RCC 7860 (cell line): ENCODE data around the gene BICRAL.
"Not testable (repeated sequence)": the region's sequence is repeated elsewhere in the genome, so short reads cannot be mapped to it uniquely, and the experiment has no call there.

Experiments used
- DNase-seq: peaks from one replicate; pipeline ENCODE4 v3.0.0-alpha.2; 2015; ENCODE audit warnings: low spot score
- FAIRE-seq: peaks from 2 replicates; lab custom pipeline; 2012; peaks lifted over from hg19 to GRCh38; lab: Jason Lieb, UNC

BICRAL gene

GRCh38 chr6:42834056-42834455 lies 52.2 kb downstream of the BICRAL start:
- FAIRE-seq (no peak), DNase-seq (no peak)

GRCh38 chr6:42841844-42842584 lies 60.2 kb downstream of the BICRAL start:
- FAIRE-seq: no peak

GRCh38 chr6:42845327-42845694 lies 63.5 kb downstream of the BICRAL start:
- FAIRE-seq: no peak
- DNase-seq: no peak

More at GRCh38 chr6:42841844-42842584, 60.2 kb downstream of the BICRAL start:
- no peak for DNase-seq

- FAIRE-seq (no peak), DNase-seq (no peak)
Observed at GRCh38 chr6:42846505-42846904, 64.7 kb downstream of the BICRAL start.

- DNase-seq (no peak), FAIRE-seq (no peak)
Observed at GRCh38 chr6:42848700-42849099, 66.8 kb downstream of the BICRAL start.

- DNase-seq (no peak), FAIRE-seq (no peak)
Observed at GRCh38 chr6:42851599-42851998, 69.7 kb downstream of the BICRAL start.

- FAIRE-seq (no peak), DNase-seq (no peak)
Observed at GRCh38 chr6:42860036-42860435, 78.2 kb downstream of the BICRAL start.

- FAIRE-seq: no peak
- no peak for DNase-seq
Observed at GRCh38 chr6:42860481-42860880, 78.6 kb downstream of the BICRAL start.

- FAIRE-seq (no peak), DNase-seq (no peak)
Observed at GRCh38 chr6:42864602-42865001, 82.8 kb downstream of the BICRAL start.

- FAIRE-seq (no peak), DNase-seq (no peak)
Observed at GRCh38 chr6:42870145-42870936, 88.5 kb downstream of the BICRAL start.

GRCh38 chr6:42871711-42872110 lies 89.9 kb downstream of the BICRAL start:
- no peak for DNase-seq
- FAIRE-seq: no peak

GRCh38 chr6:42873313-42873712 lies 91.5 kb downstream of the BICRAL start:
- no peak for FAIRE-seq
- DNase-seq: no peak

GRCh38 chr6:42877695-42878094 lies 95.8 kb downstream of the BICRAL start:
- DNase-seq (no peak), FAIRE-seq (no peak)

GRCh38 chr6:42879372-42880239 lies 97.8 kb downstream of the BICRAL start, which contains the start of gene RPL7L1:
RPL7L1 (plus strand) TSS chr6:42879616; CDS start chr6:42879911, 295 bp downstream.
- no peak for FAIRE-seq

GRCh38 chr6:42880240-42880817 lies 98.5 kb downstream of the BICRAL start:
- not testable (repeated sequence) for DNase-seq, FAIRE-seq

More at GRCh38 chr6:42879372-42880239, 97.8 kb downstream of the BICRAL start, which contains the start of gene RPL7L1:
- DNase-seq: peak; percentile 75

- not testable (repeated sequence) for DNase-seq, FAIRE-seq
Observed at GRCh38 chr6:42880871-42881270, 99.0 kb downstream of the BICRAL start.

GRCh38 chr6:42885702-42886101 lies 103.8 kb downstream of the BICRAL start:
- FAIRE-seq (no peak), DNase-seq (no peak)

- not testable (repeated sequence) for FAIRE-seq, DNase-seq
Observed at GRCh38 chr6:42888201-42888600, 106.3 kb downstream of the BICRAL start.

- no peak for FAIRE-seq
Observed at GRCh38 chr6:42889815-42890214, 108.0 kb downstream of the BICRAL start.

More at GRCh38 chr6:42889815-42890214, 108.0 kb downstream of the BICRAL start:
- DNase-seq: no peak
